ENCODE data around the gene MIPEP.

Gene MIPEP

DNA sequence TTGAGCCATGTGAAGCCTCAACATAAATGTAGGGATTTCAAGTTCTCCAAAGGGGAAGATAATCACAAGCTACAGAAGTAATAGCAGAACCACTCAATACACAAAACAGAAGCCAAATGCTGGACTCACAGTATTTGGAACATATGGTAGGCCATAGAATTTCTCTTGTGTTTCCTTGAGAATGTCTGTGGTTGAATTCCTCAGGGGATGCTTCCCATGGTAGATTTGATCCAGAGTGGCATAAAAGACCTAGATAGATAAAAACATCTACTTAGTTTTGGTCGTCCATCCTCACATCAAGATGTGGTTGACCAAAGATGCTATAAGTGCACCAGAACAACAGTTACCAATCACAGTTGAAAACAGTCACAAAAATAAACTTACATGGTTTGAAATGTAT lies 83.4 kb downstream of the MIPEP start:
- no peak for DNase-seq

DNA sequence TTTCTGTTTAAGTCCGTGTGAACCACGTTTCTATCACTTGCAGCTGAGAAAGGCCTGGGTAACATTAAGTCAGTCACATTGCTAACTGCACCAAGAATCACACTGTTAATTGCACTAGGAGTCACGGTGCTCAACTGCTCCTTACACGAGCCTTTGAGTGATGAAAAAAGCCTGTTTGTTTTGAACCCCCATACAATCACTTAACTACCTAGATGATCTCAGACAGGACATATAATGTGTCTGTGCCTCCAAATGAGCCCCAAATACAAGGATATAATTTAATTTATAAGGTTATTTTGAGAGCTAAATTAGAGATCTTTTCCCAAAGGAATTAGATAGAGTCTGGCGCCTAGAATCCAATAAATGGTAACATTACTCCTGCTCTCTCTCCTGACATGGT lies 84.1 kb downstream of the MIPEP start:
- DNase-seq: no peak

DNA sequence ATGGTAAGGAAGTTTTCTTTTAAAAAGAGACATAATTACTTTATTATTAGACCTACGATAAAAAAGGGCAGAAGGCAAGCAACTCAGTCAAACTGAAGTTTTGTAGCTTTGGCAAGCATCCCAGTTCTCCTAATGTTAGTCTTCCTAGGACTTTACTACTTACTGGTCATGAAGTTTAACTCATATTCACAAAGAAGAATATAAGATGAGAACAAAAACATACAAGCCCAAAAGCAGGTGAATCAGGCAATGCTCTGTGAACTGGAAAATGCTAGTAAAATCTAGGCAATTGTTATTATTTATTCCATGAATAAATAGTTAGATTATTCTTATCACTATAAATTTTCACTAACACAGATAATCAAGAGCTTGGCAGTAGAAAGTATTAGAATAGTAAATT lies 85.0 kb downstream of the MIPEP start:
- no peak for DNase-seq

DNA sequence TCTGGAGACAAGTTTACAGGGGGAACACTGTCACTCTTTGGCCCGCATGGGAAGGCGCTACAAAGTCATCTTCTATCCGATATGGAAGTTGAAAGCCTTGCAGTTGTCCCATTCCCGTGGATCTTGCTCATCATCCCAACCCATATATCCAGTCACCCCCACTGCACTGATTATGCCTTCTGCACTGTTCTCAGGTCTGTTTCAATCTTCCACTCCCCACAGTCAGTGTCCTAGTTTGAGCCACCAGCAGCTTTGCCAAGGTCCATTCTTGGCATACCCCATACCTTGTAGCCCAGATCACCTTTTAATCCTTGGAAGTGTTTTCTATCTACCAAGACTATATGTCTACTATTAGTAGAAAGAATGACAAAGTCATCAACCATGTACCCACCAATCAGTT lies 88.1 kb downstream of the MIPEP start:
- no peak for DNase-seq

DNA sequence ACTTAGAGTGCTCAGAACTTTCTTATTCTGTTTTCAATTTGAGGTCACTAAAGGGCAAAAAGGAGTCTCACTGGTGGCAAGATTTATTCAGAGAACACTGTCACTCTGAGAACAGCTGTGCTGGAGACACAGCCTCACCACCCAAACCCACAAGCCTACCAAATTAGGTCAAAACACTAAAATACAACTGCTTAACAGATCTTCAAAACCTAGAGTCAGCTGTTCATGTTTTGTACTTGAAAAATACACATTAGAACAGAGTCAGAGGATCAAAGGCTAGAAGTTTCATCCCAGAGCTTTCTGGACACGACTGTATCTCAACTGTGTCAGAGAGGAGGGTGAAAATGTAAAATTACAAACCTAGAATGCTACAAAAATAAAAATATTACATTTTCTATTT lies 89.3 kb downstream of the MIPEP start:
- no peak for DNase-seq

DNA sequence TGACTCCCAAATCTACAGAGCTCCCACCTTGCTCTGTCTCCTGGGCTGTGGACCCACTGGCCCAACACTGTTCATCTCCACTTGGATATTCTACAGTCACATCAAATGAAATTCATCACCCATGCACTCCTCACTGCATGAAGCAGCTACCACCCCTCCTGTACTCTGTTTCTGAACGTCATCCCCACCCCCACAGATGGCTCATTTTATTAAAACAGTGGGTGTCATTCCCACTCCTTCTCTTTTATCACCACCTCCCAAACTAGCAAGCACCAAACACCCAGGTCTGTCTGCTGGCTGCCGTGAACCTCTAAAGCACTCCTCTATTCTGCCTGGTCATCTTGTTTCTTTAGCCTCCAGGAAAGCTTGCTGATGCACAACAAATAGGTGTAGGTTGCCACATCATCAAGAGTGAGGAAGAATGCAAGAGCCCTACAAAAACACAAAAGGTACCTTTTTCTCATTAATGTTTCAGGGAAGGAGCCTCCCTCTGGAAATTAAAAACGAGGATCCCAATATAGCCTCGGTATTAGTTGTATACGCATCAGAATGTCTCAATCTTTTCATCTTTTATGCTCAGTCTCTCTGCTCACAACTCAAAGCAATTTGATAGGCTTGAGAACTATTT lies 91.8 kb downstream of the MIPEP start:
- DNase-seq: no peak

DNA sequence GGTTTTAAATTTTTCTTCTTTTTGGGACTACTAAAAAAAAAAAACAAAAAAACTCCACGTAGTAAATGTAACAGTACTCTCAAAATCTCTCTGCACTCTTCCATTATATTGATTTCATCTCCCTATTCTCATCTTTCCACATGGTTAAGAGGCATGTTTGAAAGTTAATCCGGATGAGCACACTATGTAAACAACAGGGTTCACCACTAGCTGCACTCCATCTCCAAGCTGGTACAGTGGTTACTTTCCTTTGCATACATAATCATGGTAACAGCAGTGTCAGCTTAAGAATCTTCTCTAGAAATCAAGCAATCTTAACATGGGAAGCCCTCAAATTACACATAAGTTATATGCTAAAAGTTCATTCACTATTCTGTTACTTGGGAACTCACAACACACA lies 92.6 kb downstream of the MIPEP start:
- DNase-seq: no peak

DNA sequence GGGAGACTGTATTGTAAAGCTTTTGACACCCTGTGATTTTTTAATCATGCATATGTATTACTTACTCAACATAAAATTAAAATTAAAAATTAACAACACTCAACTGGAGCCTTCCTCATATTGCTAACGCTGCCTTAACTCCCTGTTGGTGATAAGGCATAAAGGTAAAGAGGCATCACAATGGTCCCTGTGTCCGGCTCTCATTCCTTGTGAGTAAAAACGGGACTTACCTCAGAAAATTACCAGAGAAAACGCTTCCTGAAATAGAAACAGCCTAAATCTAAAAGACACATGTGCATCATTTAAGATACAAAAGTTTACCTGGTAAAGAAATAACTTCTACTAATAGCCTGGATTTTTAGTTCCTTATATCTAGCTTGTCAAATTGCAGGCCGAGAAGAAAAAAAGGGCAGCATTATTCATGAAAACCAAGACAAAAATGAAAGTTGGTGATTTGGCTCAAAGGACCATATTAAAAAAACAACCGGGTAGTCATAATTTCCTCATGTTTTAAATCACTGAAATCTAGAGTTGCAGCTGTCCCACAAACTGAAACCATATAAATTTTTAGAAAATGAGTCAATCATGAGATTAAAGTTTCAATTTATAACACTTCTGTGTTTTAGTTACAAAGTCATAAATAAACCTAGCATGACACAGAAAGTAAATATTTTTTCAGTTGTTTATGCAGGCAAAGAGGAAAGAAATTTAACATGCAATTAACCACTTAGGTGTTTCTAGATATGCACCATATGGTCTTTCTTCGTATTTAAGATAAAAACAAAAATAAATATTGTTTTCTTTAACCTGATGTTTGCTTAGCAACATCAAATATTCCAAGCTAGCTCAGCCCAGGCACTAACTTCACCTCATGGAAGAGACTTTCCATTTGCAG lies 94.7 kb downstream of the MIPEP start:
- DNase-seq: no peak

DNA sequence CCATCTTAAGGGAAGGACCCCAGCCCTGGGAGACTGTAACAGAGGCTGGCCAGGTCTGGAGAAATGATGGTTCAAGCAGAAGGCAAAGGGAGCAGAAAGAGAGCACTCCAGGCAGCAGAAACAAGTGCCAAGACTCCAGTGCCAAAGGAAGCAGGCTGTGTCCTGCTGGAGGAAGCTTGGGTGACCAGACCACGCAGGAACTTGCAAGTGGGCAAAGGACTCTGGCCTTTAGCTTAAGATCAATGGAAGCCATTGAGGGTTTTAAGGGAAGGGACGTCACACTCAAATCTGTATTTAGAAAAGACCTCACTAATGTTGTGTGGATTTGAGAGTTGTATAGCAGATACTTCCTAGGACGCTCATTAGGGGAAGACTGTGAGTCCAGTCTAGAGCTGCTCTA lies 95.5 kb downstream of the MIPEP start:
- DNase-seq: no peak

DNA sequence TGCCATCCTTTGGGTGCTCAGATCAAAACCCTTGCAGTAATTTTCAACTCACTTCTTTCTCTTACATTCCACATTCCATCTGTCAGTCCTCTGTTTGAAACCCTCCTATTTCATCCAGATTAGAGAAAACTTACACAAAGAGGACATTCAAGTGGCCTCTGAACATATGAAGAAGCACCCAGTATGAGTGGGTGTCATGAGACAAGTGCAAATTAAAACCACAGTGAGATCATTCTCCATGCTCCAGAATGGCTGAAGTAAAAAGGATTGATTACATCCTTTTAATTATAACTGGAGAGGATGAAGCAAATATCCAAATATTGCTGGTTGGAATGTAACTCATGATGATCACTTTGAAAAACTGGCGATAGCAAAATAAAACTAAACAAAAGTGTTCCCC lies 96.5 kb downstream of the MIPEP start:
- no peak for DNase-seq

DNA sequence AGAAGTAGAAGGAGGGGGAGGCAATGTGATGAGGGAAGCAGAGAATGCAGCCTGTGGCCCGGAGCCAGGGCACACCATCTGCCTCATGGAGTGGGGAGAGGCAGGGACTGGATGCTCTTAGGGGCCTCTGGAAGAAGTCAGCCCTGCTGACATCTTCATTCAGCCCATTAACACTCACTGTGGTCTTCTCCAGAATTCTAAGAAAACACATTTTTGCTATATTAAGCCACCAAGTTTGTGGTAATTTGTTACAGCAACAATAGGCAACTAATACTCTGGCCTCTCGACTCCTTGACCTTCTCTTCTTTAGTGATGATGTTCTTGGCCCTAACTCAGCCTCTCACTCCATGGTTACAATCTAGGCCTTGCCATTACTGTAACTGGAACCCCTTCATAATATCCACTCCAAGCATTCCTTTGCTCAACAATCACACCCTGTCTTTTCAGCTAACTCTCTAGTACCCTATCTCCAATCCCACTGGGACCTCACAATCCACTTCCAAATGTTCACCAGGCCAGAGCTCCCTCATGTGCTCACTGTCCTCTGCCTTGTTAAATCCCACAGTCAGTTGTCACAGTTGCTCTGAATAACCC lies 98.5 kb downstream of the MIPEP start:
- DNase-seq: no peak

DNA sequence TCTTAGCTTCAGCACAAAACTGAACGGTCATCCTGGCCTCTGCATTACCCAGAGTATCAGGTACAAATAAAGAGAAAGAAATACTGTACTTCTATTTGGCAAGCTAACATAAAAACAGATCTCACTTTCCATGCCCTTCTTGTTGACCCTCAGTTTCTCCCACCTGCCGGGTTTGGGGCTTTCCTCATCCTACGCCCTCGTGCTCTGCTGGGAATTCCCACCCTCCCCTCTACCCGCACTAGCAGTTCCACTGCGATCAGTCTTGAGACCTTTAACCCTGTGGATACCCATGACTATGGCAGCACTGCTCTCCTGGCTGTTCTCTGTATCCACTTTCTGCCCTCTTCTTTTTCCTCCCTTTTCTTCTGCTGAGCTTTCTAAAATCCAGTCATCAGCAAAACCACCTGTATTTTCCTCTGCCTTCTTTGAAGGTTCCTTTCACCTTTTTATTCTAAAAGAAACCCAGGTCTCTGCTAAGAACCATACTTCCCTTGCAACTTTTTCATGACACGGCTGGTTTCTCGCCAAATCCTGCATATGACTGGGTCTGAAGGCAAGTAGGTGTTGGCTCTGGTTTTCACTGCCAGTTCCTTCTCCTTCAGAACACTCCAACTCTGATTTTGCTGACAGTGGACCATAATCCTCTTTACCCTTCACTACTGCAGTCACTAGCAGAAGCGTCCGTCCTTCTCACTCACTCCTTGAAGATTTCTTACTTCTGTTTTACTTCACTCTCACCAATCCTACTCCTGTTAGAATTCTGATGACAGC lies 99.4 kb downstream of the MIPEP start:
- no peak for DNase-seq

DNA sequence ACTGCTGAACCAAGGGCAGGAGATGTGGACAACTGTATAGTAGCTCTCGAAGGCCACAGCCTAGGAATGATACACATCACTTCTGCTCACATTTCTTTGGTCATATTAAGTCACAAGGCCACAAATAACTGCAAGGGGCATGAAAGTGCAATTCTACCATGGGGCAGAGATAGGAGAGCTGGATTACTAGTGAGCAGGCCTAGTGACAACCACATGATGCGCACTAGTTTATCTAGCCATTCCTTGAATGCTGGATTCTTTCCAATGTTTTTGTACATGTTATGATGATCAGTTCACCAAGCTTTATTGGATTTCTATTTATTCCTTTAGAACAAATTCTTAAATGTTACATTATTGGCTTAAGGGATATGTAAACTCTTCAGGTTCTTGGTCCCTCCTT lies 100.7 kb downstream of the MIPEP start:
- no peak for DNase-seq

DNA sequence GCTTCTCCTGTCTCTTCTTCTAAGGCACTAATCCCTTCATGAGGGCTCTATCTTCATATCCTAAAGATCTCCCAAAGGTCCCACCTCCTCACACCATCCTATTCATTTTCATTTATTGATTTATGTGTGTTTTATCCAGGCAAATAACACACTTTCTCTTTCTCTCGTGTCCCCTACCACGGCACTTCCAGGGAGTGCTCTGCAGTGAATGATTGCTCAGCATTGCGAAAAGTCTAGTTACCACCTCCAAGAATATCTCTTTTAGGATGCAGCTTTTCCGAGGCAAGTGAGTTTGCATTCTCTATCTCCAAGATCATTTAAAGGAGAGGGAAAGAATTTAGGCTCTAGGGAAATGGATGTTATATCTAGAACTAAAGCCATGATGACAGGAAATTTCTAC lies 101.7 kb downstream of the MIPEP start:
- DNase-seq: no peak

DNA sequence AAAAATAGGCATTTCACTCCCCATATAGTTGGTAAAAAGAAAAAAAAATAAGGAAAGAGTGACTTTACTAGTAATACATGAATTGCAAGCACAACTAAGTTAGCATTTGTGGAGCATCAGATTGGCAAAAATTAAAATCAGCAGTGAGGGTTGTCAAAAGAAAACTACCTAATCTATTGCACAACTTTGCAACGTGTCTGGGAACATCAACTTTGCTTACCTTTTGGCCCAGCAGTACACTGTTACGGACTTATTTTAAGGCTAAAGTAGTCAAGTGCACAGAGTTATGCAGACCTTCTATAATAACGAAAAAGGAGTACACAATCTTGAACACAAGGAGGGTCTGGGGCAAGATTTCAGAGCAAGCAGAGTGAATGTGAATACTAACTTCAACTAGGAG lies 102.6 kb downstream of the MIPEP start:
- DNase-seq: no peak

DNA sequence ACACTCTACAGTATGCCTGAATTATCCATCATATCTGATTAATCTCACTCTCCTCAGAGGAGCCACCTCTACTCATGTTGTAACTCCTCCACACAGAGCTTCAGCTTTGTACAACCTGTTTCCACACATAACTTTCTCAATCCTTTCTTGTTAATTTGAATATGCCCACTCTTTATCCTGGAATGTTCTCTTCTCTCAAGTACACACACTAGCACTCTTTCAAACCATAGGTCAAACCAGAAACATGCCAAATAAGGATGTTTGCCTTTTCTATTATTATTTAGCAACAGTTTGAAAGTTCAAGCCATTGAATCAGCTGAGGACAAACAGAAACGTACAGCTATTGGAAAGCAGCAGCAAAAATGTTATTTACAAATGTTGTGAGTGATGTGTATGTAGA lies 110.3 kb downstream of the MIPEP start:
- DNase-seq: no peak

DNA sequence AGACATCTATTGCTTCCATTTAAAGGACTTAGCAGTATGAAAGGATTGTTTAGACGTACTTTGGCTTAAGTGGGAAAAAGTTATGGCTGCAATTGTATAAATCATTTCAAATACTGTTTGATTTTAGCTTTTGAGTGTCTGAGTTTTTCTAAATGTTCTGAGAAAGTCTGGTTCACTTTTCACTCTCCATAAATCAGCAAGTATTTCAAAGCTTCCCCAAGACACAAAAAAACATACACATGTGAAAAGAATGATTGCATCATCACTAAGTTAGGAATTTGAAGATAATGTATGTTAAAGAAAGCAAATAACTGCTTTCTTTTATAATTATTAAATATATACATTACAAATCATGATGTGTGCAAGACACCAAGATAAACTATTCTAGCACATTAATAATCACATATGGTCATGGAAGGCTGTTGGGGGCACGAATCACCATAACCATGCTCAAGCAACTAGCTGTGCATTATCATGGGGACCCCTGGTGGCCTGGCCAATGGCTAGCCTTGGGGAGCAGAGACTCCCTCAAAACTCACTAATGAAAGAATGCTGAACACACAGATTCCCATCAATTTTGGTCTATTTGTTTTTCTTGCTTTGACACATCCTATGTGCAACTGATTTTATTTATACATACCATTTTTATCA lies 111.1 kb downstream of the MIPEP start:
- DNase-seq: no peak

DNA sequence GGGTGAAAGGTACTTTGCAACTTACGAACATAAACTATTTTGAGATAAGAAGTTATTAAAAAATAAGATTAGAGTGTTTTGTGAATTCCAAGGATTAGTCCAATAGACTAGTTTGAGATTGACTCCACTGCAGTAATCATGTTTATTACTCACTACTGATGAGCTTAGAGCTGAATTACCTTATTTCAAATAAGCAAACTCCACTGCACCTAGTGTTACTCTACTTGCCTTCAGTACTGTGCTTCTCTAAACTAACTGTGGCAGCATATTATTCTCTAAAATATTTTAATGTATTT lies 111.7 kb downstream of the MIPEP start:
- no peak for DNase-seq

DNA sequence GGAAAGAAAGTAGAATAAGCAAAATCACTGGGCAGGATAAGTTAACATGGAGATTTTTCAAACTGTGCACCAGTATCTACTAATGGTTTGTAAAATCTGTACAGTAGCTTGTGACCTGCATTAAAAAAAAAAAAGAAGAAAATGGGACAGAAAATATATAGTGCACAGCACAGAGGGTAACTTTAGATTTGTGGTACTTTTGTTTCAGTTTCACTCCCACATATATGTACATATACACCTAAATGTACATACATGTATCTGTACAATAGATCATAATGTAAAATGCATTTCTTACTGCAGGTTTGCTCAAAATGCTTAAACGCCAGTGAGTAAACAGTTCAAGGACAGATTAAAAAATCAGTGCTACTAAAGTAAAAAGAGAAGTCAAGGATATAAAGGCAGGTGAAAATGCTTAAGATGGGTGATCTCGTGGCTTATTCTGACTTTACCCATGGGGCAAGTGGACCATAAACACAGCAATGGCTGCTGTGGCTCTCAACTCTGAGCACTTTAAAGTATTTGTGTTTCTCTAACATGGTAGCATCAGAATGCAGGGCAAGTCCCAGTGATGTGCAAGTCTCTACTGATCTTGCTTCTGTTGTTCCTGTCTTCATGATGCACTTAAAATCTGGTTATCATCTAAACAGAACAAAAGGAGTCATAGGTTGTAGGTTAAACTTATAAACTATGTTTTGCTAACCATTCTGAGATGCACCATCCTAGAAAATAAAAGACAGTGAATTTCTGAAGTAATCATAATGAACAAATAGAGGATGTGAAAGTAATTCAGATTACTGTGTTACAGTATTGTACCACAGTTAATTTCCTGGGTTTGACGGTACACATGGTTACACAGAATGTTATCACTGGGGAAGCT lies 112.3 kb downstream of the MIPEP start:
- no peak for DNase-seq

DNA sequence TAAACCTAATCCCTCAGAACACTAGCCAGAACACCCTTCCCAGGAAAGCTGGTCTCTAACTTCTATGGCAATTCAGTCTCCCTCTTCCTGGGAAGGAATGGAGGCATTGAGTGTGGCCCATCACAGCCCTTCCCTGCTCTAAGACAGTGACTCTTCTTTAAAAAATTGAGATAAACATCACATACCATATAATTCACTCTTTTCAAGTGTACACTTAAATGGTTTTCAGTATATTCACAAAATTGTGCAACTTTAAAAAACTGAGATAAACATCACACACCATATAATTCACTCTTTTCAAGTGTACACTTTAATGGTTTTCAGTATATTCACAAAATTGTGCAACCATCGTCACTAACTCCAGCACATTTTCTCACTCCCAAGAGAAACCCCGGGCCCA lies 116.5 kb downstream of the MIPEP start:
- DNase-seq: no peak

DNA sequence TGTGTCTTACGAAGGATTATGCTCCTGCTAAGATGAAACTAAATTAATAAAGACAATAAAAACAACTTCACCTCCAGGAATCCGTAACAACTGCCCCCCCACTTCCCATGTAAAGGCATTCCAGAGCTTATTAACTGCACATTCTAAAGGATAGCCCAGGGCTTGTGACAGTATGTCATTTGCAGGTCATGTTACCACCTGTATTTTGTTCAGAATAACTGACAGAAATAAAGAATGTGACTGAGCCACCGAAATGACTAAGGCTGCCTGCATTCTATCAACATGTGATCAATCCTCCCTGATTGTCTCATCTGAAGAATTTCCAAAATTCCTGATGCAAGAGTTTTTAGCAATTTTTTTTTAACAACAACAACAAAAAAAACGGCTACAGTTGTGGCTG lies 117.2 kb downstream of the MIPEP start:
- no peak for DNase-seq

DNA sequence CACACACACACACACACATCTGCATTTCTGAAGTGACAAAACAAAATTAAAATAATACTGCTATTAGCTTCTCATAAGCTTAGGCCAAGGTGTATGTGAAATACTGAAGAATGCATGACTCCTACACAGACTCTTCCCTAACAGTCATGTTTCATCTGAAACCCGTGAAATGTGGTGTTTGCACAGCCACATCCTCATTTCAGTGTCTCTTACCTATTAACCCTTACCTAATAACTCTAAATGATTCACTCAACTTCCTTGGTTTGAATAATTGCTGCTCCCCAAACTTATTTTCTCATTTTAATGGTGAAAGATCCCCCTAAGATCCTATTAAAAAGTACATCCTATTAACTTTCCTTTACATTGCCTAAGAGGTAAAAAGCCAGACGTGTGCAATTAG lies 117.6 kb downstream of the MIPEP start:
- no peak for DNase-seq
